ENCODE results near the gene FRMD3. TPM values are rescaled to one million over a fixed set of nuclear protein-coding genes. Genes with fewer than 3 reads are reported as not detected.

Gene FRMD3
- total and polyA plus RNA-seq, 7 experiments from 2014 or later: 0.85 to 2.5 (median 0.97) TPM; not detected in 1

- intact Hi-C loops (cut with micrococcal nuclease): no loop called here
- Mint-ChIP-seq H3K9me3 (peaks cover 0 to 1% (median 0%) of the 10 kb centered on the region in 11 donors), H3K4me3 (no peak overlapping the region), H3K27ac (no peak overlapping the region), H3K4me1 (no peaks in the 10 kb centered on the region), H3K36me3 (peaks cover 0 to 13% (median 10%) of the 10 kb centered on the region in 5 donors), H3K27me3 (no peaks in the 10 kb centered on the region)
- Histone ChIP-seq H3K27ac (ENCODE audit: low read depth, low read length) (no peak overlapping the region), H3K36me3 (ENCODE audit: control insufficient read depth in 2 of 3, insufficient read depth in 3 of 3, low read length in 3 of 3) (no peaks in the 10 kb centered on the region), H3K4me3 (ENCODE audit: low read length) (no peak overlapping the region), H3K27me3 (ENCODE audit: control insufficient read depth in 2 of 2, insufficient read depth in 2 of 2, low read length in 2 of 2) (no peaks in the 10 kb centered on the region), H3K4me1 (ENCODE audit: control insufficient read depth in 2 of 2, insufficient read depth in 2 of 2, low read length in 2 of 2) (no peaks in the 10 kb centered on the region), H3K9me3 (ENCODE audit: control insufficient read depth in 2 of 3, low read length in 3 of 3) (no peaks in the 10 kb centered on the region)
- DNase-seq (no peak), ATAC-seq (no peak)
- CTCF ChIA-PET: no interaction called here
- POLR2A ChIA-PET: no interaction called here
Measured at GRCh38 chr9:83346655-83347420, 191.4 kb downstream of the FRMD3 start.

GRCh38 chr9:83343366-83343999, 194.7 kb downstream of the FRMD3 start:
- H3K4me1 Mint-ChIP-seq: no peaks in the 10 kb centered on the region
- POLR2A ChIA-PET: interaction anchor here (0.6 kb wide), 1 partner anchor 353 kb away, joined by 6 read pairs; no protein-coding TSS in a partner anchor

DNA sequence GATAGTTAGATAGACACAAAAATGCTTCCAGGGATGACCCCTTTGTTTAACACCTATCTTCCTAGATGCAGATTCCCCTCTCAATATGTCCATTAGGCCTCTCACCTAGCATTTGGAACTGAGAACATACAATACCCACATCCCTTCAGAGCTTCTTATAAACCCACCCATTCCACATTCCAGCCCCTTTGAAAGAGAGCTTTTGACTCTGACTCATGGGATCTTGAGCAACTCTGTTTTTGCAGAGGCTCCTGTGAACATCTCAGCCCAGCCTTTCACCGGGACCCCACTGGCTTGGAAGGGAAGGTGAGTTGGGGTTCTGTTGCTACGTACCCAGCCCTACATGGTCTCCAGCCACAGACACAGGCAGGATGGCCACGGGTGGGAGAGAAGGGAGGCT, 195.5 kb downstream of the FRMD3 start:
- Mint-ChIP-seq H3K36me3 (peaks cover 0 to 17% (median 6%) of the 10 kb centered on the region in 5 donors), H3K27ac (no peak overlapping the region), H3K9me3 (peaks cover 0 to 1% (median 0%) of the 10 kb centered on the region in 11 donors), H3K4me1 (no peaks in the 10 kb centered on the region), H3K27me3 (no peaks in the 10 kb centered on the region), H3K4me3 (no peak overlapping the region)
- no peaks in the 10 kb centered on the region for H3K27me3 ChIP-seq (ENCODE audit: control insufficient read depth in 2 of 2, insufficient read depth in 2 of 2, low read length in 2 of 2)
- no peaks in the 10 kb centered on the region for H3K9me3 ChIP-seq (ENCODE audit: control insufficient read depth in 2 of 3, low read length in 3 of 3)
- no peak for DNase-seq
- H3K27ac ChIP-seq (ENCODE audit: low read depth, low read length): no peak overlapping the region
- no peak for ATAC-seq
- intact Hi-C loops (cut with micrococcal nuclease): no loop called here
- ChIA-PET POLR2A (no interaction called here), CTCF (no interaction called here)
- H3K36me3 ChIP-seq (ENCODE audit: control insufficient read depth in 2 of 3, insufficient read depth in 3 of 3, low read length in 3 of 3): no peaks in the 10 kb centered on the region
- H3K4me3 ChIP-seq (ENCODE audit: low read length): no peak overlapping the region
- no peaks in the 10 kb centered on the region for H3K4me1 ChIP-seq (ENCODE audit: control insufficient read depth in 2 of 2, insufficient read depth in 2 of 2, low read length in 2 of 2)

More at GRCh38 chr9:83343366-83343999, 194.7 kb downstream of the FRMD3 start:
- no peak overlapping the region for H3K4me3 Mint-ChIP-seq
- no peaks in the 10 kb centered on the region for H3K27me3 Mint-ChIP-seq
- Histone ChIP-seq H3K4me3 (ENCODE audit: low read length) (no peak overlapping the region), H3K9me3 (ENCODE audit: control insufficient read depth in 2 of 3, low read length in 3 of 3) (no peaks in the 10 kb centered on the region), H3K27ac (ENCODE audit: low read depth, low read length) (no peak overlapping the region), H3K4me1 (ENCODE audit: control insufficient read depth in 2 of 2, insufficient read depth in 2 of 2, low read length in 2 of 2) (no peaks in the 10 kb centered on the region), H3K27me3 (ENCODE audit: control insufficient read depth in 2 of 2, insufficient read depth in 2 of 2, low read length in 2 of 2) (no peaks in the 10 kb centered on the region), H3K36me3 (ENCODE audit: control insufficient read depth in 2 of 3, insufficient read depth in 3 of 3, low read length in 3 of 3) (no peaks in the 10 kb centered on the region)
- H3K9me3 Mint-ChIP-seq: peaks cover 0 to 1% (median 0%) of the 10 kb centered on the region in 11 donors
- no peak for DNase-seq
- intact Hi-C loops (cut with micrococcal nuclease): no loop called here
- ATAC-seq: no peak
- H3K27ac Mint-ChIP-seq: no peak overlapping the region
- CTCF ChIA-PET: interaction anchor here (0.8 kb wide), 1 partner anchor 8 kb away, joined by 3 read pairs; no protein-coding TSS in a partner anchor
- H3K36me3 Mint-ChIP-seq: peaks cover 0 to 14% (median 6%) of the 10 kb centered on the region in 5 donors

- CTCF ChIA-PET: no interaction called here
- Mint-ChIP-seq H3K9me3 (peaks cover 0 to 1% (median 0%) of the 10 kb centered on the region in 11 donors), H3K27me3 (peaks cover 0 to 1% (median 0%) of the 10 kb centered on the region in 5 donors), H3K4me3 (no peak overlapping the region), H3K4me1 (peaks cover 0 to under 1% (median 0%) of the 10 kb centered on the region in 7 donors), H3K36me3 (peaks cover 0 to 17% (median 6%) of the 10 kb centered on the region in 5 donors), H3K27ac (no peak overlapping the region)
- no peak overlapping the region for H3K4me3 ChIP-seq (ENCODE audit: low read length)
- ATAC-seq (no peak), DNase-seq (no peak)
- H3K4me1 ChIP-seq (ENCODE audit: control insufficient read depth in 2 of 2, insufficient read depth in 2 of 2, low read length in 2 of 2): no peaks in the 10 kb centered on the region
- H3K9me3 ChIP-seq (ENCODE audit: control insufficient read depth in 2 of 3, low read length in 3 of 3): no peaks in the 10 kb centered on the region
- H3K36me3 ChIP-seq (ENCODE audit: control insufficient read depth in 2 of 3, insufficient read depth in 3 of 3, low read length in 3 of 3): no peaks in the 10 kb centered on the region
- H3K27ac ChIP-seq (ENCODE audit: low read depth, low read length): no peak overlapping the region
- H3K27me3 ChIP-seq (ENCODE audit: control insufficient read depth in 2 of 2, insufficient read depth in 2 of 2, low read length in 2 of 2): no peaks in the 10 kb centered on the region
- POLR2A ChIA-PET: interaction anchor here (0.6 kb wide), 1 partner anchor 383 kb away, joined by 3 read pairs; no protein-coding TSS in a partner anchor
- intact Hi-C loops (cut with micrococcal nuclease): no loop called here
Measured at GRCh38 chr9:83342006-83342405, 196.2 kb downstream of the FRMD3 start.

- Histone ChIP-seq H3K27ac (ENCODE audit: low read depth, low read length) (no peak overlapping the region), H3K9me3 (ENCODE audit: control insufficient read depth in 2 of 3, low read length in 3 of 3) (no peaks in the 10 kb centered on the region), H3K4me3 (ENCODE audit: low read length) (no peak overlapping the region), H3K36me3 (ENCODE audit: control insufficient read depth in 2 of 3, insufficient read depth in 3 of 3, low read length in 3 of 3) (no peaks in the 10 kb centered on the region), H3K27me3 (ENCODE audit: control insufficient read depth in 2 of 2, insufficient read depth in 2 of 2, low read length in 2 of 2) (no peaks in the 10 kb centered on the region), H3K4me1 (ENCODE audit: control insufficient read depth in 2 of 2, insufficient read depth in 2 of 2, low read length in 2 of 2) (no peaks in the 10 kb centered on the region)
- ChIA-PET POLR2A (no interaction called here), CTCF (no interaction called here)
- Mint-ChIP-seq H3K4me1 (peaks cover 0 to 6% (median 0%) of the 10 kb centered on the region in 7 donors), H3K36me3 (peaks cover 0 to 17% (median 6%) of the 10 kb centered on the region in 5 donors), H3K9me3 (peaks cover 0 to 1% (median 0%) of the 10 kb centered on the region in 11 donors), H3K27me3 (peaks cover 0 to 1% (median 0%) of the 10 kb centered on the region in 5 donors), H3K27ac (no peak overlapping the region), H3K4me3 (no peak overlapping the region)
- intact Hi-C loops (cut with micrococcal nuclease): no loop called here
- no peak for ATAC-seq
- no peak for DNase-seq
Measured at GRCh38 chr9:83340451-83340850, 197.8 kb downstream of the FRMD3 start.

DNA sequence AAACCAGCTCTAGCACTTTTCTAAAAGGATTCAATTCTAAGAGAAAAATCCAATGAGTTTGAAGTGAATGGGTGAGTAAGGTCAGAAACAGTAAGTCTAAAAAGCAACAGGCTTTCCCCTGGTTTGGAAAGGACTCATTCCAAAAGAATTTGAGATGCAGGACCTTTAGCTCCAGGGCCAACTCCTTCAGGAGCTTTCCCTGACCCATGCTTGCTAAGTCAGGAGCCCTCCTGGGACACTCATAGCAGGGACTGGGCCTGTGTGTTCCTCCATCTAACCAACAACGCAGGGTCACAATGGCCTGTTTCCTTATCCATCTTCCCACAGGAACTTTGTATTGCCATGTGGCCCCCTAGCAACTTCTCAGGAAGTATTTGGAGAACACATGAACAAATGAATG, 198.8 kb downstream of the FRMD3 start:
- Histone ChIP-seq H3K27ac (ENCODE audit: low read depth, low read length) (no peak overlapping the region), H3K36me3 (ENCODE audit: control insufficient read depth in 2 of 3, insufficient read depth in 3 of 3, low read length in 3 of 3) (no peaks in the 10 kb centered on the region), H3K4me3 (ENCODE audit: low read length) (no peak overlapping the region), H3K4me1 (ENCODE audit: control insufficient read depth in 2 of 2, insufficient read depth in 2 of 2, low read length in 2 of 2) (no peaks in the 10 kb centered on the region), H3K9me3 (ENCODE audit: control insufficient read depth in 2 of 3, low read length in 3 of 3) (no peaks in the 10 kb centered on the region), H3K27me3 (ENCODE audit: control insufficient read depth in 2 of 2, insufficient read depth in 2 of 2, low read length in 2 of 2) (no peaks in the 10 kb centered on the region)
- H3K36me3 Mint-ChIP-seq: peaks cover 0 to 17% (median 4%) of the 10 kb centered on the region in 5 donors
- ChIA-PET CTCF (no interaction called here), POLR2A (no interaction called here)
- DNase-seq (no peak), ATAC-seq (no peak)
- no peaks in the 10 kb centered on the region for H3K9me3 Mint-ChIP-seq
- H3K27me3 Mint-ChIP-seq: peaks cover 0 to 1% (median 0%) of the 10 kb centered on the region in 5 donors
- peaks cover 0 to 6% (median 0%) of the 10 kb centered on the region in 7 donors for H3K4me1 Mint-ChIP-seq
- H3K4me3 Mint-ChIP-seq: no peak overlapping the region
- H3K27ac Mint-ChIP-seq: no peak overlapping the region
- intact Hi-C loops (cut with micrococcal nuclease): no loop called here
